GM18870 (cell line): ENCODE results near the gene TTC7B.

Experiments
- ATAC-seq: cut with Tn5 transposase; IDR thresholded peaks from one replicate; pipeline ENCODE4 v1.9.1; 2021; ENCODE audit warnings: moderate library complexity; ENCODE audit not compliant: unreplicated experiment

Gene TTC7B

GRCh38 chr14:90652626-90653025 is 163.6 kb downstream of the TTC7B start:
- ATAC-seq, result no peak

- ATAC-seq, result no peak
These were observed 164.2 kb downstream of the TTC7B start for GRCh38 chr14:90651976-90652560.

GRCh38 chr14:90651271-90651804 is 164.9 kb downstream of the TTC7B start:
- no peak for ATAC-seq

GRCh38 chr14:90649557-90650135 is 166.6 kb downstream of the TTC7B start:
- ATAC-seq, result no peak

- no peak for ATAC-seq
These were observed 167.1 kb downstream of the TTC7B start for GRCh38 chr14:90649083-90649482.

GRCh38 chr14:90648421-90648820 is 167.8 kb downstream of the TTC7B start:
- ATAC-seq, result no peak

DNA sequence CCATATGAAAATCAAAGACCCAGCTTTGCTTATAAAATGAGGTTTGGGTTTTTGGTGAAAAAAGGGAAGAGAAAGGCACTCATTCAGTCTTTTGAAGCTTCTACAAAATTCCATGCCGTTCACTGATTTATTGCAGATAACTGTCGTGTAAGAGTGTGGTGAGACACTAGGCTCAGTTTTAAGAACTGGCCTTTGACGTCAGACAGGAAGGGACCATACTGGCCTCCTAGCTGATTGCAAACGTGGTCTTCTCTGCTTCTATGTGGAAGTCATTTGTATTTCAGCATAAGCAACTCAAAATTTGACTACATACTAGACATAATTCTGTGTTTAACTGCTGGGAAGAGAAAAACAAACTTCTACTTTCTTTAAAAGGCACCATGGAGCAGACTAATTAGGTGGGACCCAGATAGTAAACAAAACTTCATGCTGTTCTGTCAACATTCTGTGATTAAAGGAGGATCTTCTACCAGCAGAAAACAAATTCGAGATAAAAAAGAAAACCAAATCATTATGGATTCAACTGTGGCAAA is 168.7 kb downstream of the TTC7B start:
- no peak for ATAC-seq

DNA sequence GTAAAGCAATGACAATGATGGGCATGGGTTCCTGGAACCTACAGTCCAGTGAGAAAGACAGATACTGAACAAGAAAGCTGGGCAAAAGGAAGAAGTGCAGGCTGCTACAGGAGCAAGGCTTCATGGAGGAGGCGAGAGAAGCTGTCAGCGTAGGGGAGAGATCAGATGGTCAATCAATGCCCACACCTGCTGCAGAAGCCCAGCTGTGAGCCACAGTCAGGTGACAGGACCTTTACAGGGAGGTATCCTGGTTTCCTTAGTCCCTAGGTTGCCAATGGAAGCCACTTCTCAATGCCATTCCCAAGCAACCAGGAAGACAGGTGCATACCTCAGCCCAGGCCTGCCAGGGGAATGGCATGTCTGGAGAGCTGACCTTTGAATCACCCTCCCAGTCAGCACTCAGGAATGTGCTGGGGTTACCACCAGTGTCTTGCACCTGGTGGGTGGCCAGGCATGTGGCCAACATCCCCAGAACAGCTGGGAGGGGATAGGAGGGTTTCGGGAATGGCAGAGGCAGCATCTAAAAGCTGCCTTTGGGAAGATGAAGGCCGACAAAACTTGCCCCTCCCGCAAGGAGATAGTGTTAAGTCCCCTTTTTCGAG is 170.3 kb downstream of the TTC7B start:
- no peak for ATAC-seq

DNA sequence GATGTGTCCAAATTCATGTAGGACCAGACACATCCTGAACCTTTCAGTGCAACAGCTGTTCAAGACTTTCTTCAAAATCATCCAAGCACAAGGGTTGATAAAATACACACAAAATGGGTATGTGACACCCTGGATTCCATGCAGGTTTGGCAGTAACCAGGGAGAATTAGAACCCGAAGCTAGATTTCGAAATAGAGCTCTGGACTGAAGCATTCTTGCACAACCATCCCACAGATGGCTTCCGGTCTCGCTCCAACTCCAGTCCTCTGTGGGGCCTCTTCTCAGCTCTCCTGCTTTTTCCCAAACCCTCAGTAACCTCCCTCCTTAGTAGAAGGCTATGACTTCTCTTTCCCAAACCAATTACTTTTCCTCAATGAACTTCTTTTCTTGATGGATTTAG is 171.3 kb downstream of the TTC7B start:
- no peak for ATAC-seq

- ATAC-seq, result no peak
These were observed 172.1 kb downstream of the TTC7B start for GRCh38 chr14:90643982-90644670.

- ATAC-seq, result no peak
These were observed 173.9 kb downstream of the TTC7B start for GRCh38 chr14:90642244-90642717.

DNA sequence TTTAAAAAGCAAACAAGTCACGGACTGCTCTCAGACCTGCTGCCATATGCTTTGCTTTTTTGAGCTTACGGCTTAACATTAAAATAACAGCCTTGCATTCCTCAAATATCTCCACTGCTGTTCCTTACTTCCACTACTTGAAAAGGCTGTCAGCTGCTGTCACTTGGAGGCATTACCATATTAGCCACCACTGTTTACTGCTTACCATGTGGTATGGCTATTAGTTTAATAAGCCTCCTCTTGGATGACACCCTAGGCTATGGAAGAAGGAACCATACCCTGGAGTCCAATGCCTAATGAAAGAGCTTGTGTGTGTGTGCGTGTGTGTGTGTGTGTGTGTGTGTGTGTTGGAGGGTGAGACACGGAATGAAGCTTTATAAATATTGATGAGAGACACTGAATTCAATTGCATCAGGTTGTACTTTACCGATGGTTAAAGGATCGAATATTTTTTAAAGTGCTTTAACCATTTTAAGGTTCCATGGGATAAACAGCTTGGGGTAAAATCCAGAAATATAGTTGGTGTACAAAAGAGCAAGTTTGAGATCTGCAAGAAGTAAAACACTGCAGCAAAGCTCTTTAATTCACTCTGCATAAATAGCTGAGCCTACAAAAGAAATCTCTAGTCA is 174.5 kb downstream of the TTC7B start:
- no peak for ATAC-seq

DNA sequence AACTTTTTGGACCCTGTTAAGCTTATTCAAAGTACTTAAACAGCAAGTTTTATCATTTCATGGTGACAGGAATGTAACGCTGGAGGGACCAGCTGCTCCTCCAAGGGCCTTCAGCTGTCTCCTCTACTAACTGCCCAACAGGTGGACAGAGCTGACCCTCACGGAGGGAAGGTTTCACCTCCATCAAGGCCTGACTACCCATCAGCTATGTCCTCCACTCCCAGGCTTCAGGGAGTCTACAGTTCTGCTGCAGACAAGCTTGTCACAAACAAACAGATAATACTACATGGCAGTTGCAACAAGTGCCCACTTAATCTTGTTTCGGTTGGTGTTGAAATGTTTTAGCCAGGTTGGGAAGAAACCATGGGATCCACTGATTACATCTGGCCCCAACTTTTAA is 175.1 kb downstream of the TTC7B start:
- ATAC-seq, result no peak

- ATAC-seq, result no peak
These were observed 176.6 kb downstream of the TTC7B start for GRCh38 chr14:90639641-90640040.

GRCh38 chr14:90632871-90633270 is 183.4 kb downstream of the TTC7B start:
- no peak for ATAC-seq

DNA sequence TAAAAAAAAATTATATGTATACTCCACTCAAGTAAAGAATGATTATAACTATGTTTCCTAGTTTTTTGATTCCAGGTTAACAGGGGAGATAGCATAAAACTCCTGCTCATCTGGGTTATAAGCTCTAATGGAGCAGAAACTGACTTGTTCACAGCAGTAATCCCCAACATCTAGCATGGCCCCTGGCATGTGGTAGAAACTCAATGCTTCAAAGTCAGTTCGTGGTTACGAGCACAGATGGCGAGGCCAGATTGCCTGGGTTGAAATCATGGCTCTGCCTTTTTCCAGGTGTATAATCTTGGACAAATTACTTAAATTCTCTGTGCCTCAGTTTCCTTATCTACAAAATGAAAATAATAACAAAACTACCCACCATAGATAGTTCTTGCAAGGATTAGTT is 183.8 kb downstream of the TTC7B start:
- no peak for ATAC-seq

- ATAC-seq, result no peak
These were observed 185.9 kb downstream of the TTC7B start for GRCh38 chr14:90630171-90630806.

DNA sequence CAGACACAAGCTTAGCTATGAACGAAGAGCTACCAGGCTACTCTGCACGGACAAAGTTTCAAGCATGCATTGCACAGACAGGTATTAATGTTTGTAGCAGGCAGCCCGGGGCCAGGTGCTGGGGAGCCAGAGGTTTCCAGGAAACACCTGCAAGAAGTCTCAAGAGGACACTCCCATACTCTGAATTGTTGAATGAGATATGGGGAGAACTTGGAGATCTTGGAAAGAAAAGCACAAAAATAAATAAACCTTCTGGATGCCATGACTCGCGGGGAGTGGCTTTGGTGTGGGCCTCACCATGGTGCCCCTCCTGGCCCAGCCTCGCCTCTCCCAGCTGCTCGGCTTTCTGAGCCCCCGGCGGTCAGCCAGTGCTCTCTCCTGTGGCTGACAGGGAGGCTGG is 186.8 kb downstream of the TTC7B start:
- no peak for ATAC-seq

- ATAC-seq, result no peak
These were observed 187.4 kb downstream of the TTC7B start for GRCh38 chr14:90628825-90629224.

GRCh38 chr14:90627478-90627877 is 188.8 kb downstream of the TTC7B start:
- no peak for ATAC-seq

GRCh38 chr14:90626550-90626949 is 189.7 kb downstream of the TTC7B start:
- no peak for ATAC-seq
